ENCODE results near the gene DYNLT3.

GRCh38 chrX:37872303-37872655 is 24.9 kb upstream of the DYNLT3 start:
- TF ChIP-seq, protein P1, sequence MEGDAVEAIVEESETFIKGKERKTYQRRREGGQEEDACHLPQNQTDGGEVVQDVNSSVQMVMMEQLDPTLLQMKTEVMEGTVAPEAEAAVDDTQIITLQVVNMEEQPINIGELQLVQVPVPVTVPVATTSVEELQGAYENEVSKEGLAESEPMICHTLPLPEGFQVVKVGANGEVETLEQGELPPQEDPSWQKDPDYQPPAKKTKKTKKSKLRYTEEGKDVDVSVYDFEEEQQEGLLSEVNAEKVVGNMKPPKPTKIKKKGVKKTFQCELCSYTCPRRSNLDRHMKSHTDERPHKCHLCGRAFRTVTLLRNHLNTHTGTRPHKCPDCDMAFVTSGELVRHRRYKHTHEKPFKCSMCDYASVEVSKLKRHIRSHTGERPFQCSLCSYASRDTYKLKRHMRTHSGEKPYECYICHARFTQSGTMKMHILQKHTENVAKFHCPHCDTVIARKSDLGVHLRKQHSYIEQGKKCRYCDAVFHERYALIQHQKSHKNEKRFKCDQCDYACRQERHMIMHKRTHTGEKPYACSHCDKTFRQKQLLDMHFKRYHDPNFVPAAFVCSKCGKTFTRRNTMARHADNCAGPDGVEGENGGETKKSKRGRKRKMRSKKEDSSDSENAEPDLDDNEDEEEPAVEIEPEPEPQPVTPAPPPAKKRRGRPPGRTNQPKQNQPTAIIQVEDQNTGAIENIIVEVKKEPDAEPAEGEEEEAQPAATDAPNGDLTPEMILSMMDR (IDR thresholded peaks at IDR 0.05), result no peak
- no peak for TF ChIP-seq EP300 (IDR thresholded peaks at IDR 0.05)
- TF ChIP-seq POLR2A (IDR thresholded peaks at IDR 0.05), result no peak

All from suprapubic skin (tissue), 3 donors.